MM.1S (cell line): Measurements from ENCODE around the gene RNF111.

Source experiments
- DNase-seq: peaks from one replicate; pipeline ENCODE4 v3.0.0-alpha.2; 2015
- H2AFZ ChIP-seq: fragments of 300-600 bp; sonication (generic); 2 replicates; pipeline ENCODE4 v1.6.0; 2016; ENCODE audit warnings: antibody characterized with exemption, low read length
- H3F3A ChIP-seq: fragments of 300-600 bp; sonication (generic); 2 replicates; pipeline ENCODE4 v1.6.1; 2016; ENCODE audit warnings: mild to moderate bottlenecking, antibody characterized with exemption, low read length, moderate library complexity, mixed read lengths; ENCODE audit not compliant: insufficient read depth
- H3K27ac ChIP-seq: fragments of 300-600 bp; sonication (generic); 2 replicates; pipeline ENCODE4 v1.5.1; 2016; ENCODE audit warnings: mild to moderate bottlenecking, low read length
- H3K27me3 ChIP-seq: fragments of 300-600 bp; sonication (generic); replicated peaks from 2 replicates; pipeline ENCODE4 v1.6.0; 2016; ENCODE audit warnings: low read length; ENCODE audit not compliant: insufficient read depth
- H3K36me3 ChIP-seq: fragments of 300-600 bp; sonication (generic); replicated peaks from 2 replicates; pipeline ENCODE4 v1.6.1; 2016; ENCODE audit warnings: mild to moderate bottlenecking, low read length, mixed read lengths; ENCODE audit not compliant: insufficient read depth
- H3K4me1 ChIP-seq: fragments of 300-600 bp; sonication (generic); 2 replicates; pipeline ENCODE4 v1.6.1; 2016; ENCODE audit warnings: low read length, mixed read lengths
- H3K4me2 ChIP-seq: fragments of 300-600 bp; sonication (generic); 2 replicates; pipeline ENCODE4 v1.6.0; 2016; ENCODE audit warnings: low read depth, low read length
- H3K4me3 ChIP-seq: fragments of 300-600 bp; sonication (generic); 2 replicates; pipeline ENCODE4 v1.5.1; 2016; ENCODE audit warnings: low read length, mixed read lengths
- H3K79me2 ChIP-seq: fragments of 300-600 bp; sonication (generic); 2 replicates; pipeline ENCODE4 v1.6.1; 2016; ENCODE audit warnings: mixed run types, low read length, mixed read lengths
- H3K9ac ChIP-seq: fragments of 300-600 bp; sonication (generic); 2 replicates; pipeline ENCODE4 v1.6.1; 2016; ENCODE audit warnings: low read length, mixed read lengths
- H3K9me2 ChIP-seq: fragments of 300-600 bp; sonication (generic); replicated peaks from 2 replicates; pipeline ENCODE4 v1.6.1; 2016; ENCODE audit warnings: mild to moderate bottlenecking, low read length, mixed read lengths; ENCODE audit not compliant: insufficient read depth
- H3K9me3 ChIP-seq: fragments of 300-600 bp; sonication (generic); replicated peaks from 2 replicates; pipeline ENCODE4 v1.6.1; 2016; ENCODE audit warnings: mild to moderate bottlenecking, low read length, mixed read lengths; ENCODE audit not compliant: insufficient read depth
- H4K20me1 ChIP-seq: fragments of 300-600 bp; sonication (generic); 2 replicates; pipeline ENCODE4 v1.6.1; 2016; ENCODE audit warnings: mild to moderate bottlenecking, low read length, moderate library complexity, mixed read lengths; ENCODE audit not compliant: insufficient read depth
- CTCF ChIP-seq: fragments of 300-600 bp; sonication (generic); IDR thresholded peaks from 2 replicates; pipeline ENCODE4 v1.5.1; 2016; ENCODE audit warnings: antibody characterized with exemption, low read length, mixed read lengths
- EZH2 ChIP-seq: fragments of 300-600 bp; sonication (generic); optimal IDR thresholded peaks from 2 replicates; pipeline ENCODE3; 2017; ENCODE audit warnings: low read depth, mild to moderate bottlenecking, antibody characterized with exemption, low read length, mixed read lengths
- EZH2phosphoT487 ChIP-seq: fragments of 300-600 bp; sonication (generic); IDR thresholded peaks from 2 replicates; pipeline ENCODE4 v1.6.1; 2018; ENCODE audit warnings: antibody characterized with exemption, low read length

The RNF111 gene

DNA sequence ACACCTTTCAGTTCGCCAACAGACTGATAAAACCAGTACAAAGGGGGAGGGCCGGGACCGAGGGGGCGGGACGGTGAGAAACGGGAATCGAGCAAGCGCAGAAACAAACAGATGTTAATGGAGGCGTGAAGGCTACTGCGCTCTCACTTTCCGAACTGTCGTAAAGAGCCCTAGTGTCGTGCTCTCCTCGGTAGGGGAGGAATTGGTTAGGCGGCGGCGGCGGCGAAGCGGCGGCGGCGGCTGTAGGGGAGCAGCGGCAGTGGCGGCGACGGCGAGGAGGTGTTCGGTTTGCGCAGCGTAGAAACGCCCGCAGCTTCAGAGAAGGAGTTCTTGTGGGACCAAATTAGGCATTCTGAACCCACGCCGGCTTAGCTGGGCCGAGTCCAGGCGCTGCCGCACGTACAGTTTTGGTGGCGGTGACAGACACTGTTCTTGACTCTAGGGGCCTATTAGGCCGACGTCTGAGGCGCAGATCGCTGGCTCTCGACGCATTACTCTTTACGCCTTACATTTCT, at the start of gene RNF111:
Gene RNF111 (plus strand): TSS at position 173 of the 515 bp plus-strand sequence. CDS start 43,160 bp downstream, outside the sequence.
- H3K9me2 ChIP-seq: no peaks in the 10 kb centered on the region
- peak; percentile 98 for DNase-seq
- H3K4me2 ChIP-seq: peak within 1 kb of the TSS; percentile 86
- H4K20me1 ChIP-seq: peaks cover 13% of the 10 kb centered on the region; the same call in 1 of the 2 replicates
- H3K9ac ChIP-seq: peak within 1 kb of the TSS; percentile 78
- H3K4me3 ChIP-seq: peak within 1 kb of the TSS; percentile 99
- no peaks in the 10 kb centered on the region for H3F3A ChIP-seq
- no peaks in the 10 kb centered on the region for H3K36me3 ChIP-seq
- H3K27me3 ChIP-seq: no peaks in the 10 kb centered on the region; the same call in 1 of the 2 replicates
- H3K79me2 ChIP-seq: peaks cover 51% of the 10 kb centered on the region
- H3K9me3 ChIP-seq: no peaks in the 10 kb centered on the region
- H2AFZ ChIP-seq: peak within 1 kb of the TSS; percentile 98
- peak within 1 kb of the TSS; percentile 36; the same call in 1 of the 2 replicates for H3K27ac ChIP-seq
- TF ChIP-seq EZH2phosphoT487 (no peak), CTCF (no peak), EZH2 (no peak)
- peaks cover 8% of the 10 kb centered on the region; the same call in 1 of the 2 replicates for H3K4me1 ChIP-seq

DNA sequence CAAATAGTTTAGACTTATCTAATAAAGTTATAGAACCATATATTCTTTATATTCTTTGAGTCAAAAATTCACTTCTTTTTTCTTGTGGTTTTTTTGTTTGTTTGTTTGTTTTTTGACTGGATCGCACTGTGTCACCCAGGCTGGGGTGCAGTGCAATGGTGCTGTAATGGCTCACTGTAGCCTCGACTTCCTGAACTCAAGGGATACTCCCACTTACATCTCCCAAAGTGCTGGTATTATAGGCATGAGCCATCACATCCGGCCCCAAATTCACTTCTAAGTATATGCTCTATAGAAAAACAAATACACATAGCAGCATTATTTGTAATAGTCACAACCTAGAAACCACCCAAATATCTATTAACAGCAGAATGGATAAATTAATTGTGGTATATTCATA, 40.3 kb upstream of the RNF111 start:
- Histone ChIP-seq H3F3A (no peaks in the 10 kb centered on the region), H3K9me3 (no peaks in the 10 kb centered on the region), H4K20me1 (no peaks in the 10 kb centered on the region), H3K9ac (no peak overlapping the region), H3K4me1 (no peaks in the 10 kb centered on the region), H2AFZ (no peak overlapping the region), H3K9me2 (no peaks in the 10 kb centered on the region), H3K4me3 (no peak overlapping the region), H3K27me3 (no peaks in the 10 kb centered on the region), H3K27ac (no peak overlapping the region), H3K4me2 (no peak overlapping the region), H3K79me2 (no peaks in the 10 kb centered on the region), H3K36me3 (no peaks in the 10 kb centered on the region)
- TF ChIP-seq CTCF (no peak), EZH2 (no peak), EZH2phosphoT487 (no peak)
- no peak for DNase-seq

DNA sequence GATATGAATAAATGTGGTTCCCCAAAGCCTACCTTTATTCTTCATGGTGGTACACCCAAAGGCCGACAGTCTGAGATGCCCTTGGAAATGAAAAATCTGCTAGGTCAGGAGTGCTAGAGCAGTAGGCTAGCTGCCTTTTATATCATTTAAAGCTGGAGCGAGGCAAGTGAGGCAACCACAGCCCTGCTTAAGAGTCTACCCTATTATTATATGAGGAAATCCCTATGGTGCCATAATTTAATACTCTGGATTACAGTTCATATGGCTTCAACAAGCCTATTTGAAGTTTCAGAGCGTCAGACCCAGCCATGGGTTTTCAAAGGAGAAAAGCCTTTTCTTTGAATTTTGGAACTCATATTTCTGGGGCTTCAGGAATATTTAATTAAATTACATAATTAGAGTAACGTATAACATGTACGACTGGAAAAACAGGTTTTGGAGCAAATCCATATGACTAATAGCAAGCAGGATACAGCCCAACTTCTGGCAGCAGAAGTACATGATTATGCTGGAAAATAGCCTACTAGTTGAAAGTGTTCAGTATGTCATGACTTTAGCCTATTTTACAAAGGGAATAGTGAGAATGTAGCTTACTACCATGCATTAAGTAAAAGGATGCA, 36.0 kb upstream of the RNF111 start:
- no peaks in the 10 kb centered on the region for H3K9me2 ChIP-seq
- H3K9ac ChIP-seq: no peak overlapping the region
- H3K36me3 ChIP-seq: no peaks in the 10 kb centered on the region
- no peak overlapping the region for H3K4me2 ChIP-seq
- H3K27ac ChIP-seq: no peak overlapping the region
- H3K4me3 ChIP-seq: no peak overlapping the region
- H2AFZ ChIP-seq: no peak overlapping the region
- H3K27me3 ChIP-seq: no peaks in the 10 kb centered on the region
- no peak for DNase-seq
- H3F3A ChIP-seq: no peaks in the 10 kb centered on the region
- H4K20me1 ChIP-seq: no peaks in the 10 kb centered on the region
- no peaks in the 10 kb centered on the region for H3K79me2 ChIP-seq
- peaks cover 12% of the 10 kb centered on the region for H3K4me1 ChIP-seq
- TF ChIP-seq EZH2phosphoT487 (no peak), EZH2 (no peak), CTCF (no peak)
- H3K9me3 ChIP-seq: no peaks in the 10 kb centered on the region
